VCaP (cell line): ENCODE results near the gene ZNF536.

Experiments
- H3K27ac ChIP-seq: fragments of 450-650 bp; 2 replicates; pipeline ENCODE4 v1.5.1; 2017
- TF ChIP-seq, protein P1 (sequence below): fragments of 450-650 bp; conservative IDR thresholded peaks from 2 replicates; pipeline ENCODE4 v1.5.1; 2017; ENCODE audit warnings: mild to moderate bottlenecking, moderate library complexity

Gene ZNF536

DNA sequence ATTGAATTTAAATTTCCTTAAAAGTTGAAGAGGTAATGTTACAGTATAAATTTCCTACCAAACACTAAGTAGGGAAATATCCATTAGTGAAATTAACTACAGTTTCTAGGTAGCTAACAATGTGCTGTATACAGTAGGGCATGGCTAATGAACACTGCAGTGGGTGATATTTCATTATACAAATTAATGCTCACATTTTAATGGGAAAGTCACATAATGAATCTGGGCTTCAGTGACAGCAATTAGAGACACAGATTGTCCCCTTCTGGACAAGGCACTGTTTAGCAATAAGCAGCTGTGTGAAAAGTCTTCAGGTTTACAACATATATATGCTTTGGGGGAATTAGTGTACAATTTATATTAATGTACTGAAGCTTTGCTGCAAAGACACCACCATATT is 169.4 kb downstream of the ZNF536 start:
- TF ChIP-seq, protein P1, sequence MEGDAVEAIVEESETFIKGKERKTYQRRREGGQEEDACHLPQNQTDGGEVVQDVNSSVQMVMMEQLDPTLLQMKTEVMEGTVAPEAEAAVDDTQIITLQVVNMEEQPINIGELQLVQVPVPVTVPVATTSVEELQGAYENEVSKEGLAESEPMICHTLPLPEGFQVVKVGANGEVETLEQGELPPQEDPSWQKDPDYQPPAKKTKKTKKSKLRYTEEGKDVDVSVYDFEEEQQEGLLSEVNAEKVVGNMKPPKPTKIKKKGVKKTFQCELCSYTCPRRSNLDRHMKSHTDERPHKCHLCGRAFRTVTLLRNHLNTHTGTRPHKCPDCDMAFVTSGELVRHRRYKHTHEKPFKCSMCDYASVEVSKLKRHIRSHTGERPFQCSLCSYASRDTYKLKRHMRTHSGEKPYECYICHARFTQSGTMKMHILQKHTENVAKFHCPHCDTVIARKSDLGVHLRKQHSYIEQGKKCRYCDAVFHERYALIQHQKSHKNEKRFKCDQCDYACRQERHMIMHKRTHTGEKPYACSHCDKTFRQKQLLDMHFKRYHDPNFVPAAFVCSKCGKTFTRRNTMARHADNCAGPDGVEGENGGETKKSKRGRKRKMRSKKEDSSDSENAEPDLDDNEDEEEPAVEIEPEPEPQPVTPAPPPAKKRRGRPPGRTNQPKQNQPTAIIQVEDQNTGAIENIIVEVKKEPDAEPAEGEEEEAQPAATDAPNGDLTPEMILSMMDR, result no peak
- no peak overlapping the region for H3K27ac ChIP-seq

DNA sequence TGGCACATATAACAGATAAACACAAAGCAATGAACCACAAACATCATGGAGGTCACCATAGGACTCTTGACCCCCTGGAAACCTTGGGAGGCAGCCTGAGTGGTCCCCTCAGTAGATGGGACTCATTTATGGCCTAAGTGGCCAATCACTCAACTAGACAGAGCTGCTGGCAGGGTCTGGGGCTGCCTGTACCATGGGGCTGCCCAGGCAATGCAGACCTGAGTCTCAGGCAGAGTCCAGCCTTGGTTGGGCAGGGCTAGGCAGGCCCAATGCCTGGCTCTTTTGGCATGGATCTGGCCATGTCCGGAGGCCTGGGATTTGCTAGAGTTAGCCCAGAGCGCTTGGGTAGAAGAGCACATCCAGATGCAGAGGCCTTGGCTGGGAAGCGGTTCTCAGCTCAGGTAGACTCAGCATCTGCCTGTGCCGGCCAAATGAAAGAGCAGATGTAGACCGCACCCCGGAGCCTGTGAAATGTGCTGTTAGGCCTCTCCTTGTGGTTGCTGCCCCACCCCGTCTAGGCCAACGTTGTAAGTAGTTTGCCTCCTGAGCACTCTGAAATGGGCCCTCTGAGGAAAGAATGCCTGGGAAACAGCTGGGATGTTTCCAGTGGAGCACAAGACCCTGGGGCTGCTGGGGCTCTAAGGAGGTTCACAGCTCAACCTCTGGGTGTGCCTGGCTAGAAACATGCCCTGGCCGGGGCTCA is 171.2 kb downstream of the ZNF536 start:
- no peak overlapping the region for H3K27ac ChIP-seq

DNA sequence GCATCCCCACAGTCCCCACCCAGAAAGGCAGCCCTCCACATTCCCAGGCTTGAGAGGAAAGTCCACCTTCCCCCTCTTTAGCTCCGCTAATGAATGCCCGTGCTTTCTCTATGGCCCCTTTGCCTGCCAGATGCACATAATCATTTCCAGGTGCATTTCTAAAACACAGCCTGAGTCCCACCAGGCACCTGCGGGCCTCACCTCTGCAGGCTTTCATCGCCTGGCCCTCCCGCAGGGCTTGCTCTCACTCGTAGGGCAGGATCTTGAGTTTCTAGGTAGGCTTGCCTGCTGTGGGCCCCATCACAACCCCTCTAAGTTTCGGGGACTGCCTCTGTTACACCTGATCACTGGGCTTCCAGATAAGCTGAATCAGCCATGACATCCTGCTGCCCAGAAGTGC is 173.6 kb downstream of the ZNF536 start:
- H3K27ac ChIP-seq, result no peak overlapping the region
- TF ChIP-seq, protein P1, result no peak

More for the DNA sequence above, 171.2 kb downstream of the ZNF536 start:
- TF ChIP-seq, protein P1, result no peak

DNA sequence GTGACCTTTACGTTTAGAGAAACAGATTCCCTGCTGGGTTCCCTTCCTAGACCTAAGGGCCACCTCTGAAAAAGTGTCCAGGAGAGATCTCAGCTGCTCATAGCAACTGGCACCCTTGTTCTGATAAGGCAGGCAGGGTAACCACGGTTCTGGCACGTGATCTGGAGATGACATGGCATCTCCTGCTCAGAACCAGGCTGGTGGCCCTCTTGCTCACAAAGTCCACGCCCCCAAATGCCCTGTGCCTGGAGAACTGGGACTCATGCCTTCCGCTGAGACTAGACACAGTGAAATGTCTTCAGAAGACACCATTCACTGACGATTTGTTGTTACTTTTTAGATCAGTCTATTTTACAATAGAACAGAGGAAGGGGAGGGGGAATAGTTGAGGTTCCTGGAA is 174.1 kb downstream of the ZNF536 start:
- TF ChIP-seq, protein P1, result no peak
- no peak overlapping the region for H3K27ac ChIP-seq

DNA sequence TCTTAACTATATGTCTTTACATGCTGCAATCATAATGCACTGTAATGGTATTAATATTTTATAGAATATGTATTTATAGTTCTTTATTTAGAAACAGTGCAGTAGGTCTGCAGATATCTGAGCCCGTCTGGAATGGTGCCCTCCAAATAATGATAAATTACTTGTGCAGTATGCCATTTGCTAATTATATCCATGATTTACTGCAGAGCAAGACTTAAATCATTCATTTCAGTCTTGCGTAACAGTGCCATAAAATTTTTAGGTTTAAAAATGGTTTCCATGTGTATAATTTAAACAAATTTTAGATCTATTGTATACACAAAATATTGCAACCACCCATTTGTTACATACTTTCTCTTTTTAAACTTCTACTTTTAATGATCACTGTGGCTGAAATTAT is 175.1 kb downstream of the ZNF536 start:
- H3K27ac ChIP-seq, result no peak overlapping the region
- TF ChIP-seq, protein P1, result no peak

DNA sequence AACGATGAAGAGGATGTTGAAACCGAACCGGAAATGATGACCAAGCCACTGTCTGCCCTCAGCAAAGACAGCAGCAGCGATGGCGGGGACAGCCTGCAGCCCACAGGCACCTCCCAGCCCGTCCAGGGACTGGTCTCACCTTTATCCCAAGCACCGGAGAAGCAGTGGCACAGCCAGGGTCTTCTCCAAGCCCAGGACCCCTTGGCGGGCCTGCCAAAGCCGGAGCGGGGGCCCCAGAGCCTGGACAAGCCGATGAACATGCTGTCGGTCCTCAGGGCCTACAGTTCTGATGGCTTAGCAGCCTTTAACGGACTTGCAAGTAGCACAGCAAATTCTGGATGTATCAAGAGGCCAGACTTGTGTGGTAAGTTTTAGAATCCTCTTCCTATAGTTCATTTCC is 177.0 kb downstream of the ZNF536 start:
- TF ChIP-seq, protein P1, result no peak
- H3K27ac ChIP-seq, result no peak overlapping the region

GRCh38 chr19:30551271-30551670 is 179.1 kb downstream of the ZNF536 start:
- TF ChIP-seq, protein P1, result no peak
- no peak overlapping the region for H3K27ac ChIP-seq
